PFSK-1 (cell line): ENCODE data around the gene GATC.

Experiments
- POLR2AphosphoS5 ChIP-seq: IDR thresholded peaks from 2 replicates; pipeline ENCODE4 v1.6.1; 2012; ENCODE audit warnings: low read depth, mild to moderate bottlenecking, control low read depth, low read length, moderate library complexity
- REST ChIP-seq, 2 experiments: IDR thresholded peaks; 2 replicates each; pipeline versions ENCODE4 v1.6.1 to v1.8.0; 2011 to 2012; ENCODE audit warnings: low read depth in 2 of 2, low read length in 2 of 2, control low read depth in 1 of 2, inconsistent platforms in 1 of 2, mild to moderate bottlenecking in 1 of 2, moderate library complexity in 1 of 2; ENCODE audit not compliant: insufficient read depth in 1 of 2
- TAF1 ChIP-seq: IDR thresholded peaks from 2 replicates; pipeline ENCODE4 v1.6.1; 2012; ENCODE audit warnings: low read length, control low read depth, borderline replicate concordance; ENCODE audit not compliant: insufficient read depth

DNA sequence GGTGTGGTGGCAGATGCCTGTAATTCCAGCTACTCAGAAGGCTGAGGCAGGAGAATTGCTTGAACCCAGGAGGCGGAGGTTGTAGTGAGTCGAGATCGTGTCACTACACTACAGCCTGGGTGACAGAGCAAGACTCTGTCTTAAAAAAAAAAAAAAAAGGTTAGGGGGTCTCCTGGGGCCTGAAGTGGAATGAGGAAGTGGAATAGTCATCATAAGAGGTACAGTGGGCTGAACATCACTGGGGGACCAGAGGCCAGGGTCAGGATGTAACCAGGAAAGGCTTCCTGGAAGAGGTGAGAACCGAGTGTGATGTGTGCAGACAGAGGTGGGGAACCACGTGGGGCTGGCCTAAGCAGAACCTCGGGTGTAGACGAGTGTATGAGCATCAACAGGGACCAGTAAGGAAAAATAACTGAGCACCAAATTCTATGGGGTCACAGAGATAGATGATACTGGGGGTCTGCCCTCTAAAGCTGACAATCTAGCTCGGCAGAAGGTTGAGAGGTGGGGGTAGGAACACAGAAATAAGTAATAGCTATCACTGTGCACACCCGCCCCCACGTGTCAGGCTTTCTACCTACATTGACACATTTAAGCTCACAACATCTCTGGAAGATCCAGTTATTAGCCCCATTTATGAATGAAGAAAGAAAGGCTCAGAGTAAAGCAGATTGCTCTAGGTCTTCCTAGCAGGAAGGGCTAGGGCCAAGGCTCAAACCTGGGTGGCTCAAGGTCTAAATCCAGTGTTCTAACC is 13.3 kb upstream of the GATC start:
- TF ChIP-seq POLR2AphosphoS5 (no peak), REST (IDR thresholded peaks at IDR 0.05; ENCODE audit: insufficient read depth in 1 of 2, low read depth in 2 of 2, low read length in 2 of 2) (no peak), TAF1 (no peak)
